Thyroid gland (tissue), 4 donors: ENCODE results near the gene RALGDS. TPM values are rescaled to one million over a fixed set of nuclear protein-coding genes. Genes with fewer than 3 reads are reported as not detected.

ENCODE experiments used
- DNase-seq, 2 donors: peaks; one replicate each; pipeline ENCODE4 v3.0.0-alpha.2; 2019
- H3K27ac ChIP-seq, 3 donors: fragments of 200-600 bp; sonication (generic); 1 replicate in 2 of 3; 2 replicates in 1 of 3; pipeline ENCODE4 v1.5.1; 2016 to 2019; ENCODE audit warnings: mild to moderate bottlenecking in 1 of 3, moderate library complexity in 1 of 3
- H3K27me3 ChIP-seq: fragments of 200-600 bp; sonication (generic); one replicate; pipeline ENCODE4 v1.5.1; 2019
- H3K36me3 ChIP-seq, 2 donors: fragments of 200-600 bp; sonication (generic); one replicate each; pipeline ENCODE4 v1.5.1; 2016 to 2019
- H3K4me1 ChIP-seq, 2 donors: fragments of 200-600 bp; sonication (generic); one replicate each; pipeline ENCODE4 v1.5.1; 2017 to 2019
- H3K4me3 ChIP-seq, 3 donors: fragments of 200-600 bp; sonication (generic); replicated peaks in 1 of 3; 1 replicate in 2 of 3; 2 replicates in 1 of 3; pipeline ENCODE4 v1.5.1; 2016; ENCODE audit warnings: mild to moderate bottlenecking in 1 of 3
- H3K9me3 ChIP-seq: fragments of 200-600 bp; sonication (generic); one replicate; pipeline ENCODE4 v1.5.1; 2017
- CTCF ChIP-seq, 6 experiments: fragments of 200-600 bp in 3 of 6; fragments of 450-650 bp in 3 of 6; sonication (generic) in 3 of 6; IDR thresholded peaks; one replicate each; pipeline ENCODE4 v1.5.1; 2016 to 2019; ENCODE audit warnings: antibody characterized with exemption in 6 of 6, mild to moderate bottlenecking in 2 of 6, inconsistent platforms in 1 of 6, moderate library complexity in 1 of 6
- POLR2A ChIP-seq, 2 donors: fragments of 450-650 bp; IDR thresholded peaks; one replicate each; pipeline ENCODE4 v1.6.1; 2017; ENCODE audit warnings: antibody characterized with exemption in 2 of 2, mild to moderate bottlenecking in 2 of 2, moderate library complexity in 1 of 2
- WGBS, 2 donors: methylation state at CpG; one replicate each; pipeline ENCODE4 v1.1.5; 2017; 5-methylcytosine and 5-hydroxymethylcytosine counted together
- intact Hi-C: fragments of 100-400 bp; cut with DNase I; formaldehyde crosslinking; loops from one replicate; pipeline ENCODE4 v1.15.1; 2023
- total RNA-seq, 4 donors: library from RNA; depleted of rRNA; stranded (reverse); fragments of >200 nt; gene quantifications; one replicate each; pipeline ENCODE4 v1.2.3, GENCODE V29; 2016

The RALGDS gene
- total RNA-seq, 4 donors from 2014 or later = 32.2 to 55.3 (median 43.5) TPM

GRCh38 chr9:133090752-133091385 is 30.2 kb downstream of the RALGDS start:
- 79 to 80% methylated on average over 8 to 9 of the region's 11 CpGs for WGBS, 2 donors
- intact Hi-C loops = no loop called here
- Histone ChIP-seq H3K4me3 (no peak overlapping the region), H3K4me1 (no peaks in the 10 kb centered on the region), H3K27ac (no peak overlapping the region), H3K9me3 (no peaks in the 10 kb centered on the region), H3K36me3 (no peaks in the 10 kb centered on the region), H3K27me3 (no peaks in the 10 kb centered on the region)
- DNase-seq = no peak
- no peak for TF ChIP-seq POLR2A (IDR thresholded peaks at IDR 0.05)

- Histone ChIP-seq H3K36me3 (no peaks in the 10 kb centered on the region), H3K27me3 (no peaks in the 10 kb centered on the region), H3K9me3 (no peaks in the 10 kb centered on the region), H3K27ac (no peak overlapping the region), H3K4me1 (no peaks in the 10 kb centered on the region), H3K4me3 (no peak overlapping the region)
- DNase-seq = no peak
- intact Hi-C loops = no loop called here
- WGBS, 2 donors = 54 to 65% methylated on average over 5 to 6 of the region's 6 CpGs
- no peak for TF ChIP-seq POLR2A (IDR thresholded peaks at IDR 0.05)
- no peak for TF ChIP-seq CTCF (IDR thresholded peaks at IDR 0.05)
Observed at GRCh38 chr9:133090187-133090586, 30.9 kb downstream of the RALGDS start.

GRCh38 chr9:133089271-133089671 is 31.8 kb downstream of the RALGDS start:
- no peaks in the 10 kb centered on the region for H3K36me3 ChIP-seq
- no peaks in the 10 kb centered on the region for H3K27me3 ChIP-seq
- TF ChIP-seq CTCF (IDR thresholded peaks at IDR 0.05) = no peak
- no peak for TF ChIP-seq POLR2A (IDR thresholded peaks at IDR 0.05)
- no peaks in the 10 kb centered on the region for H3K4me1 ChIP-seq
- WGBS, 2 donors = 87 to 90% methylated on average over 6 of the region's 6 CpGs
- H3K4me3 ChIP-seq = no peak overlapping the region
- intact Hi-C loops = no loop called here
- DNase-seq = no peak
- no peak overlapping the region for H3K27ac ChIP-seq
- H3K9me3 ChIP-seq = no peaks in the 10 kb centered on the region

GRCh38 chr9:133088756-133089155 is 32.3 kb downstream of the RALGDS start:
- no peak for TF ChIP-seq CTCF (IDR thresholded peaks at IDR 0.05)
- TF ChIP-seq POLR2A (IDR thresholded peaks at IDR 0.05) = no peak
- WGBS, 2 donors = 96 to 97% methylated on average over 7 of the region's 7 CpGs
- Histone ChIP-seq H3K36me3 (no peaks in the 10 kb centered on the region), H3K27ac (no peak overlapping the region), H3K9me3 (no peaks in the 10 kb centered on the region), H3K27me3 (no peaks in the 10 kb centered on the region), H3K4me1 (no peaks in the 10 kb centered on the region), H3K4me3 (no peak overlapping the region)
- intact Hi-C loops = no loop called here
- no peak for DNase-seq

- Histone ChIP-seq H3K27ac (no peak overlapping the region), H3K4me3 (no peak overlapping the region), H3K36me3 (no peaks in the 10 kb centered on the region), H3K4me1 (no peaks in the 10 kb centered on the region), H3K9me3 (no peaks in the 10 kb centered on the region), H3K27me3 (no peaks in the 10 kb centered on the region)
- intact Hi-C loops = no loop called here
- 94 to 96% methylated on average over 4 to 5 of the region's 10 CpGs for WGBS, 2 donors
- TF ChIP-seq CTCF (IDR thresholded peaks at IDR 0.05) (no peak), POLR2A (IDR thresholded peaks at IDR 0.05) (no peak)
- no peak for DNase-seq
Observed at GRCh38 chr9:133088146-133088750, 32.8 kb downstream of the RALGDS start.
